OCI-LY3 (cell line): ENCODE results near the gene C20orf141.

ENCODE experiments used
- H2AFZ ChIP-seq: fragments of 200-600, 300-600 bp; shearing (Covaris generic); 2 replicates; pipeline ENCODE4 v1.6.0; 2014; ENCODE audit warnings: antibody characterized with exemption, low read depth, low read length
- H3K27ac ChIP-seq: fragments of 200-600, 300-600 bp; sonication (generic); 2 replicates; pipeline ENCODE4 v1.5.1; 2014; ENCODE audit warnings: mild to moderate bottlenecking, low read length, moderate library complexity, mixed read lengths
- H3K27me3 ChIP-seq: fragments of 200-600, 300-600 bp; sonication (generic); 2 replicates; pipeline ENCODE4 v1.6.1; 2014; ENCODE audit warnings: low read depth, low read length, mixed read lengths
- H3K36me3 ChIP-seq: fragments of 200-600, 300-600 bp; sonication (generic); replicated peaks from 2 replicates; pipeline ENCODE3; 2014; ENCODE audit warnings: low read depth, low read length, mixed read lengths
- H3K4me1 ChIP-seq: fragments of 300-600, 200-600 bp; sonication (generic); 2 replicates; pipeline ENCODE4 v1.6.1; 2014; ENCODE audit warnings: low read length, mixed read lengths
- H3K4me2 ChIP-seq: fragments of 200-600, 300-600 bp; sonication (generic); 2 replicates; pipeline ENCODE4 v1.6.1; 2014; ENCODE audit warnings: low read length, mixed read lengths
- H3K4me3 ChIP-seq: fragments of 300-600, 200-600 bp; sonication (generic); 2 replicates; pipeline ENCODE4 v1.5.1; 2014; ENCODE audit warnings: antibody characterized with exemption, mild to moderate bottlenecking, low read length, moderate library complexity
- H3K79me2 ChIP-seq: fragments of 300-600, 200-600 bp; shearing (Covaris generic); 2 replicates; pipeline ENCODE4 v1.6.1; 2014; ENCODE audit warnings: mild to moderate bottlenecking, low read length, mixed read lengths
- H3K9ac ChIP-seq: fragments of 300-600, 200-600 bp; shearing (Covaris generic); 2 replicates; pipeline ENCODE4 v1.6.0; 2014; ENCODE audit warnings: mild to moderate bottlenecking, low read length, moderate library complexity
- H3K9me3 ChIP-seq: fragments of 200-600, 300-600 bp; shearing (Covaris generic); 2 replicates; pipeline ENCODE4 v1.6.1; 2014; ENCODE audit warnings: low read length, mixed read lengths; ENCODE audit not compliant: insufficient read depth
- H4K20me1 ChIP-seq: fragments of 200-600, 300-600 bp; sonication (generic); 2 replicates; pipeline ENCODE4 v1.6.1; 2016; ENCODE audit warnings: low read length, mixed read lengths; ENCODE audit not compliant: insufficient read depth
- EZH2phosphoT487 ChIP-seq: fragments of 200-600 bp; shearing (Covaris generic); IDR thresholded peaks from 2 replicates; pipeline ENCODE4 v1.6.1; 2018; ENCODE audit warnings: antibody characterized with exemption, mixed run types, low read depth
- TF ChIP-seq, protein P1 (sequence below): fragments of 200-600, 300-600 bp; sonication (generic); IDR thresholded peaks from 2 replicates; pipeline ENCODE4 v1.5.1; 2014; ENCODE audit warnings: antibody characterized with exemption, low read length, low read depth

The C20orf141 gene

DNA sequence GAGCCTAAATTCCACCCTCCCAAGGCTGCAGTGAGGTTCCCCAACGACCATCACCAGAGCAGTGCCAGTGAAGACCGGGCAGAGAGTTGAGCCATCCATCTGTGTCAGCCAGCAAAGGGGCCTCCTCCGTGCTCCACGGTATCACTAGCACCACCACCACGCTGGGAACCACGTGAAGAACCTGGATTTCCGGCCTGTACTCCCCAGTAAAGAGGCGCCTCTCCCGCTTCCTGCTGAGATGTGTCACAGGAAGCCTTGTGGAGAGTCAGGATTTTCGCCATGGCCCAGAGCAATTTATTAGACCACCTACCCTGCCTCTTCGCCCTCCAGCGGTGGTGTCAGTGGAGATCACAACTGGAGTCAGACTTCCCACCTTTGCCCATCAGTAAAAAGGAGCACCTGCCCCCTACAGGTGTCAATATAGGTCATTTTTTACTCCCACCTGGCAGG is 43.1 kb upstream of the C20orf141 start:
- Histone ChIP-seq H3K27ac (no peak overlapping the region), H3K79me2 (no peaks in the 10 kb centered on the region), H2AFZ (no peak overlapping the region), H3K4me1 (peaks cover 15% of the 10 kb centered on the region), H3K36me3 (no peaks in the 10 kb centered on the region), H3K27me3 (peaks cover 34% of the 10 kb centered on the region), H3K9ac (no peak overlapping the region), H3K4me2 (0 out of 2 replicates have a peak overlapping the region, but pooled peaks have one; percentile 8), H3K9me3 (0 out of 2 replicates have a peak, but pooled peaks cover 5% of the 10 kb centered on the region), H4K20me1 (no peaks in the 10 kb centered on the region), H3K4me3 (no peak overlapping the region)
- TF ChIP-seq, protein P1, sequence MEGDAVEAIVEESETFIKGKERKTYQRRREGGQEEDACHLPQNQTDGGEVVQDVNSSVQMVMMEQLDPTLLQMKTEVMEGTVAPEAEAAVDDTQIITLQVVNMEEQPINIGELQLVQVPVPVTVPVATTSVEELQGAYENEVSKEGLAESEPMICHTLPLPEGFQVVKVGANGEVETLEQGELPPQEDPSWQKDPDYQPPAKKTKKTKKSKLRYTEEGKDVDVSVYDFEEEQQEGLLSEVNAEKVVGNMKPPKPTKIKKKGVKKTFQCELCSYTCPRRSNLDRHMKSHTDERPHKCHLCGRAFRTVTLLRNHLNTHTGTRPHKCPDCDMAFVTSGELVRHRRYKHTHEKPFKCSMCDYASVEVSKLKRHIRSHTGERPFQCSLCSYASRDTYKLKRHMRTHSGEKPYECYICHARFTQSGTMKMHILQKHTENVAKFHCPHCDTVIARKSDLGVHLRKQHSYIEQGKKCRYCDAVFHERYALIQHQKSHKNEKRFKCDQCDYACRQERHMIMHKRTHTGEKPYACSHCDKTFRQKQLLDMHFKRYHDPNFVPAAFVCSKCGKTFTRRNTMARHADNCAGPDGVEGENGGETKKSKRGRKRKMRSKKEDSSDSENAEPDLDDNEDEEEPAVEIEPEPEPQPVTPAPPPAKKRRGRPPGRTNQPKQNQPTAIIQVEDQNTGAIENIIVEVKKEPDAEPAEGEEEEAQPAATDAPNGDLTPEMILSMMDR = 0 out of 2 replicates have a peak, but pooled peaks have one; percentile 8
- no peak for TF ChIP-seq EZH2phosphoT487

DNA sequence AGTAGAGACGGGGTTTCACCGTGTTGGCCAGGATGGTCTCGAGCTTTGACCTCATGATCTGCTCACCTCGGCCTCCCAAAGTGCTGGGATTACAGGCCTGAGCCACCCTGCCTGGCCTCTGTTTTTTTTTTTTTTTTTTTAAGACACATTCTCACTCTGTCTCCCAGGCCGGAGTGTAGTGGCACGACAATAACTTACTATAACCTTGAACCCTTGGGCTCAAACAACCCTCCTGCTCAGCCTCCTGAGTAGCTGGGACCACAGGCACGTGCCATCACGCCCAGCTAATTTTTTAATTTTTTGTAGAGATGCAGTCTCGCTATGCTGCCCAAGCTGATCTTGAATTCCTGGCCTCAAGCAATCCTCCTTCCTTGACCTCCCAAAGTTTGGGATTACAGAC is 41.0 kb upstream of the C20orf141 start:
- Histone ChIP-seq H3K4me1 (peaks cover 22% of the 10 kb centered on the region), H3K4me2 (no peak overlapping the region), H3K9ac (no peak overlapping the region), H3K4me3 (no peak overlapping the region), H4K20me1 (no peaks in the 10 kb centered on the region), H3K36me3 (no peaks in the 10 kb centered on the region), H3K9me3 (peaks cover 10% of the 10 kb centered on the region; the same call in 1 of the 2 replicates), H2AFZ (no peak overlapping the region), H3K79me2 (no peaks in the 10 kb centered on the region), H3K27ac (no peak overlapping the region), H3K27me3 (peaks cover 25% of the 10 kb centered on the region; the same call in 1 of the 2 replicates)
- no peak for TF ChIP-seq EZH2phosphoT487
- TF ChIP-seq, protein P1 = no peak

DNA sequence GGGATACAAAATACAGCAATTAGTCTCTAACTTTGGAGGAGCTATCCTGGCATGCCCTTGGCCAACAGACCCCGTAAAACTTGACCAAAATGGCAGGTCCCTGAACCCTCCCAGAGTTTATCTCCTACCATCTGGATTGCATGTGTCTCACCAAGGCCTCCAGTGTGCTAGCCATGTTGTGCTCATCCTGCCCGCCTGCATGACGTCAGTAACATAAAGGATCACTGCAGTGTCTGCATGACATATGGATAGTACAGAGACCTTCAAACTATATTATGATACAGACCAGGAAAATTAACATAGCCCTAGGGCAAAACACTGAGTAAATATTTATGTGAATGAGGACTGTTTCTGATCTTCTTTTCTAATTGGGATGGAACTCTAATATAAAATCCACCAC is 39.6 kb upstream of the C20orf141 start:
- Histone ChIP-seq H2AFZ (no peak overlapping the region), H3K27ac (no peak overlapping the region), H3K36me3 (no peaks in the 10 kb centered on the region), H3K27me3 (peaks cover 22% of the 10 kb centered on the region), H3K4me1 (peaks cover 26% of the 10 kb centered on the region), H3K9me3 (peaks cover 10% of the 10 kb centered on the region; the same call in 1 of the 2 replicates), H3K9ac (no peak overlapping the region), H3K4me2 (no peak overlapping the region), H3K79me2 (no peaks in the 10 kb centered on the region), H3K4me3 (no peak overlapping the region), H4K20me1 (no peaks in the 10 kb centered on the region)
- TF ChIP-seq EZH2phosphoT487 = no peak
- TF ChIP-seq, protein P1 = no peak

DNA sequence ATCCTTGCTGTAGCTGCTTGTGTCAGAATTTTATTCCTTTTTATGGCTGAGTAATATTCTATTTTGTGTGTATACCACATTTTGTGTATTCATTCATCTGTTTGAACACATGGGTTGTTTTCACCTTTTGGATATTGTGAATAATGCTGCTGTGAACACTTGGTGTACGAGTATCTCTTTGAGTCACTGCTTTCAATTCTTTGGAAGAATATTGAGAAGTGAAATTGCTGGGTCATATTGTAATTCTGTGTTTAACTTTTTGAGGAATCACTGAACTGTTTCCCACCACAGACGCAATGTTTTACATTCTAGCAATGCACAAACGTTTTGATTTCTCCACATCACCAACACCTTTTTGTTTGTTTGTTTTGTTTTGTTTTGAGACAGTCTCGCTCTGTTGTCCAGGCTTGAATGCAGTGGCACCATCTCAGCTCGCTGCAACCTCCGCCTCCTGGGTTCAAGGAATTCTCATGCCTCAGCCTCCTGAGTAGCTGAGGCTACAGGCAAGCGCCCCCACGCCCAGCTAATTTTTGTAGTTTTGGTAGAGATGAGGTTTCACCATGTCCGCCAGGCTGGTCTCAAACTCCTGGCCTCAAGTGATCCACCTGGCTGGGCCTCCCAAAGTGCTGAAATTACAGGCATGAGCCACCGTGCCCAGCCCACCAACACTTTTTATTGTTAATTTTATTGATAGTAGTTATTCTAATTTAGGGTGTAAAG is 36.0 kb upstream of the C20orf141 start:
- H3K79me2 ChIP-seq = no peaks in the 10 kb centered on the region
- H3K4me2 ChIP-seq = peak overlapping the region; percentile 20; the same call in 1 of the 2 replicates
- no peaks in the 10 kb centered on the region for H3K36me3 ChIP-seq
- peaks cover 33% of the 10 kb centered on the region for H3K27me3 ChIP-seq
- no peaks in the 10 kb centered on the region for H4K20me1 ChIP-seq
- H2AFZ ChIP-seq = no peak overlapping the region
- TF ChIP-seq EZH2phosphoT487 = no peak
- TF ChIP-seq, protein P1 = no peak
- no peak overlapping the region for H3K27ac ChIP-seq
- peaks cover 12% of the 10 kb centered on the region for H3K4me1 ChIP-seq
- H3K9ac ChIP-seq = no peak overlapping the region
- peaks cover 10% of the 10 kb centered on the region; the same call in 1 of the 2 replicates for H3K9me3 ChIP-seq
- H3K4me3 ChIP-seq = no peak overlapping the region
